Pons (tissue), 1 donor: Measurements from ENCODE around the gene NRROS.
"Not testable (repeated sequence)": the region's sequence is repeated elsewhere in the genome, so short reads cannot be mapped to it uniquely, and the experiment has no call there.

Experiments
- DNase-seq: peaks from one replicate; pipeline ENCODE4 v3.0.0-alpha.2; 2016; ENCODE audit warnings: low spot score

The NRROS gene

GRCh38 chr3:196624907-196625306 is 14.6 kb upstream of the NRROS start:
- DNase-seq, result peak; percentile 75

GRCh38 chr3:196625331-196625730 is 14.2 kb upstream of the NRROS start:
- no peak for DNase-seq

- DNase-seq, result no peak
Measured at GRCh38 chr3:196627918-196628231, 11.6 kb upstream of the NRROS start.

- no peak for DNase-seq
Measured at GRCh38 chr3:196629228-196629627, 10.3 kb upstream of the NRROS start.

- DNase-seq, result peak; percentile 12
Measured at GRCh38 chr3:196631682-196632045, 7.8 kb upstream of the NRROS start.

GRCh38 chr3:196632046-196632751 is 7.3 kb upstream of the NRROS start:
- DNase-seq, result peak; percentile 71

- DNase-seq, result no peak
Measured at GRCh38 chr3:196633555-196634151, 5.8 kb upstream of the NRROS start.

- DNase-seq, result peak; percentile 56
Measured at GRCh38 chr3:196634224-196634623, 5.3 kb upstream of the NRROS start.

GRCh38 chr3:196634829-196635228 is 4.7 kb upstream of the NRROS start:
- no peak for DNase-seq

GRCh38 chr3:196636369-196637349 is 2.8 kb upstream of the NRROS start:
- no peak for DNase-seq

- not testable (repeated sequence) for DNase-seq
Measured at GRCh38 chr3:196637941-196638340, 1.6 kb upstream of the NRROS start.

GRCh38 chr3:196638861-196639482 is 522 bp upstream of the NRROS start:
- DNase-seq, result no peak

- DNase-seq, result no peak
Measured at GRCh38 chr3:196640297-196641018, 964 bp downstream of the NRROS start.

GRCh38 chr3:196641333-196642054 is 2.0 kb downstream of the NRROS start:
- DNase-seq, result no peak

- DNase-seq, result no peak
Measured at GRCh38 chr3:196642434-196642833, 2.9 kb downstream of the NRROS start.

GRCh38 chr3:196643201-196643749 is 3.8 kb downstream of the NRROS start:
- peak; percentile 71 for DNase-seq

- DNase-seq, result no peak
Measured at GRCh38 chr3:196643761-196644160, 4.3 kb downstream of the NRROS start.

GRCh38 chr3:196645096-196645495 is 5.6 kb downstream of the NRROS start:
- no peak for DNase-seq

GRCh38 chr3:196645897-196646665 is 6.6 kb downstream of the NRROS start:
- no peak for DNase-seq

- no peak for DNase-seq
Measured at GRCh38 chr3:196646666-196647216, 7.2 kb downstream of the NRROS start.
